ENCODE results near the gene RANBP3.
"Not testable (repeated sequence)": the region's sequence is repeated elsewhere in the genome, so short reads cannot be mapped to it uniquely, and the experiment has no call there.

The RANBP3 gene

DNA sequence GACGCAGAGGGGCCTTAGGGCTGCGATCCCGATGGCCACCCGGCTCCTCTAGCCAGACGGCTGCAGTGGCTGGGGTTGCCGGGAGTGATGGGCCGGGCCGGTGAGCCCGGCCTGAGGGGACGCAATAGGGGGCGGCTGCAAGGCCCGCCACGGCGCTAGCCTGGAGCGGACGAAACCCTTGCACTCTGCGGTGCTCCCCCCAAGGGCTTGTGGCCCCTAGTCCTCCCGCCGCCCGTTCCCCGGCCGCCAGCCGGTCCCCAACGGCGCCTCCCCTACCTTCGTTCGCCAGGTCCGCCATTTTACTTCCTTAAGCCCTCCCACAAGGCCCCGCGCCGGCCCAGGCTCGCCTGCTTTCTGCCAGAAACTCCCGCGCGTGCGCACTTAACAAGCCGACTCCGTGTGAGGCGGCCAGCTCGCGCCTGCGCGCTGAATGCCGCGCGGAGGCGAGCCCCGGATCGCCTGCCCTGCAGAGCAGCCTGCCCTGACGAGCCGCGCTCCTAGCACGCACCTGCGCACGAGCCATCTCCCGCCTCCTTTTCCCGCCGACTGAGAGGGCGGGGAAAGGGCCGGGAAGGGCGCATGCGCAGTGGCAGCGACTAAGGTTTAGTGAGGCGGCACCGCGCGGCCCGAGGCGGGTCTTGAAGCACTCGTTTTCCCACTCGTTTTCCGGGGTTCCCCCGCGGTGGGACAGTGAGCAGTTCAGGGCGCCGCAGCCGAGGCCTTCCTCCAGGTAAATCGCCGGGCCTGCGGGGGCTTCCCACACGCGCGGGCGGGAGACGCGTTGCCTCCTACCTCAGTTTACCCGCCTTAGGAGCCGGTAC is at the start of gene RANBP3:
Gene RANBP3 (minus strand): TSS at position 356 of the 821 bp plus-strand sequence. CDS start 58 bp downstream, at position 298.
- DNase-seq = peak; percentile 98 to 100

- no peak for DNase-seq
These were observed 48.7 kb upstream of the RANBP3 start for GRCh38 chr19:6026390-6027227.

DNA sequence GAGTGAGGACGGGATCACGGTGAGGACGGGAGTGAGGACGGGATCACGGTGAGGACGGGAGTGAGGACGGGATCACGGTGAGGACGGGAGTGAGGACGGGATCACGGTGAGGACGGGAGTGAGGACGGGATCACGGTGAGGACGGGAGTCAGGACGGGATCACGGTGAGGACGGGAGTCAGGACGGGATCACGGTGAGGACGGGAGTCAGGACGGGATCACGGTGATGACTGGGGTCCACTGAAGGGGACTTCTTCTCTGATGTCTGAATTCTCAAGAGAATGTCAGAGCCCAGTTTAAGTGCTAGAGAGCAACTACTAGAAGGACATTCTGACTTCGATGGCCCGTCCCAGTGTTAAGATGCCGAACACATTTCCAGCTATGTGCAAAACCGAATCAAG is 46.8 kb upstream of the RANBP3 start:
- not testable (repeated sequence) for DNase-seq

GRCh38 chr19:6023936-6024335 is 46.0 kb upstream of the RANBP3 start:
- no peak for DNase-seq

DNA sequence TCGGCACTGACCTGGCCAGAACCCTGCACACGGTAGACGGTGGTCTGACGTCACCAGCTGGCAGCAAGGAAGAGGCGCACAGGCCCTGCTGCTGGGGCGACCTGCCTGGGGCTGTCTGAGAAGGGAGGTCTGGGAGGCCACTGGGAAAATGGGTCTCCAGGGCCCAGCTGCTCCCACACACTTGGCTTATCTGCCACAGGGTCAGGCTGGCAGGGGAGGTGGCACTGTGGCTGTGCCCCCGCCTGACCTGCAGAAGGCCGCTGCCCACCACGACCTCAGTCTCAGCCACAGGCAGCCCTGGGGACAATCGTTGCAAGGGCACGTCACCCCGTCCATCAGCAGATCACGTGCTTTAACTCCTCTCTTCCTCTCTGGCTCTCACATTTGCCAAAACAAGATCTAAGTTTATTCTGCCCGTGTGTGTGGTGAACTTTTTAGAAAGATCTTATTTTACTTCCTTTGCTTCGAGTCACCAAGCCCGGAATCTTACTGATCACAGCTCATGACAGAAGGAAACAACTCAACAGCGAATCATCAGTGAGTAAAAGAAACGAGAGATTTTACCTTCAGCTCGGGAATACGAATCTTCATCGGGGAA is 45.2 kb upstream of the RANBP3 start:
- DNase-seq = no peak

DNA sequence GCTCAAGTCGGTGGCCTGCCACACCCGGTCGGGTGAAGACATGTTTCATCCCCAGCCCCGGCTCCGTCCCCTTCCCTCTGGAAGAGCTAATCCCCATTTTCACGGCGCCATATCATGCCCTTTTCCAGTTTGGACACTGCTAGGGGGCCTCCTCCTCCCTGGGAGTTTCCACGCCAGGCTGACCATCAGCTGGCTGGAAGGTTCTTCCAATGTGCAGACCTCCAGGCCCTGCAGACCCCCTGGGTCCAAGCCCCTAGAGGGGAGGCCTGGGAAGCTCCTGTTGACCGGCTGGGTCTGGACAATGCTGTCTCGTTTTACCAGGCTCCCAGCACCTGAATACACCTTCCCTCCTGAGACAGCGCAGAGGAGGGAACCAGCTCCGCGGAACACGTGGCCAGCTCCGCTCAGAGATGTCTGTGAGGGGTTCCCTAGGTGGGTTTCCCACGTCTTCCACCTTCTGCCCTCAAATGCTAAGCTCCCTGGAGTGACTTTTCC is 44.7 kb upstream of the RANBP3 start:
- no peak for DNase-seq

- DNase-seq = peak; percentile 69 to 70
These were observed 44.1 kb upstream of the RANBP3 start for GRCh38 chr19:6021878-6022569.

GRCh38 chr19:6020972-6021805 is 43.2 kb upstream of the RANBP3 start:
- DNase-seq = no peak

GRCh38 chr19:6020166-6020882 is 42.4 kb upstream of the RANBP3 start:
- DNase-seq = no peak

DNA sequence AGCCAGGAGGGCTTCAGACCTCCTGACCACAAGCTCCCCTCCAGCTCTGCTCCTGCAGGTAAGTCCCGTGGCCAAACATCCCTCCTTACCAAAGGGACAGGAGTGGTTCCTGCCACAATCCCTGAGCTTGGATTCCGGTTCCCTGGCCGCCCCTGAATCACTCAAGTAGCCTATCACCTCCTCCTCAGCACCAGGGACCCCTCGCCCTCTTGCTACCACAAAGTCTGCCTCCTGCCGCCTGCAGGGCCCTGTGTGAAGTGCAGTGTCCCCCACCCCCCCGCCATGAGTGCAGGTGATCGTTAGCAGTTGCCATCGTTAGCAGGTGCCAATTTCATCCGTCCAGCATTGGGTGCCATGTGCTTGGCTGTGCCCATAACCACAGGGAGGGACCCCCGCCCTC is 40.8 kb upstream of the RANBP3 start:
- no peak for DNase-seq

DNA sequence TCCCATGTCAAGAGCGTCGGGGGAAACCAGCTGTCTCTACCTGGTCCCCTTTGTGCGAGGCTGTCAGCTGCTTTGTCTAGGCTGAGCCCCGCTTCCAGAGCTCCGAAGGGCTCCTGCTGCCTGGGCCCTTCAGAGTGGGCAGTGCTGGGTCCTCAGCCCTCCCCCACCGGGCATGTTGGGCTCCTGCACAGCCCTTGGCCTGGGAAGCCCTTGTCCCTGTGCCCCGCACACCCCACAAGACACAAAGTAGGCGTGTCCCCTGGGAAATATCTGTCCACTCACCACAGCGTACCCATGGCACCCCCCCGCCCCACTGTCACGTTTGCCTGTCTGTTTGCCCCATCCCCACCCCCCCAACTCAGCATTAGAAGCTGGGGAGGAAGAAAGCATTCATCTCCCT is 39.6 kb upstream of the RANBP3 start:
- DNase-seq = no peak

DNA sequence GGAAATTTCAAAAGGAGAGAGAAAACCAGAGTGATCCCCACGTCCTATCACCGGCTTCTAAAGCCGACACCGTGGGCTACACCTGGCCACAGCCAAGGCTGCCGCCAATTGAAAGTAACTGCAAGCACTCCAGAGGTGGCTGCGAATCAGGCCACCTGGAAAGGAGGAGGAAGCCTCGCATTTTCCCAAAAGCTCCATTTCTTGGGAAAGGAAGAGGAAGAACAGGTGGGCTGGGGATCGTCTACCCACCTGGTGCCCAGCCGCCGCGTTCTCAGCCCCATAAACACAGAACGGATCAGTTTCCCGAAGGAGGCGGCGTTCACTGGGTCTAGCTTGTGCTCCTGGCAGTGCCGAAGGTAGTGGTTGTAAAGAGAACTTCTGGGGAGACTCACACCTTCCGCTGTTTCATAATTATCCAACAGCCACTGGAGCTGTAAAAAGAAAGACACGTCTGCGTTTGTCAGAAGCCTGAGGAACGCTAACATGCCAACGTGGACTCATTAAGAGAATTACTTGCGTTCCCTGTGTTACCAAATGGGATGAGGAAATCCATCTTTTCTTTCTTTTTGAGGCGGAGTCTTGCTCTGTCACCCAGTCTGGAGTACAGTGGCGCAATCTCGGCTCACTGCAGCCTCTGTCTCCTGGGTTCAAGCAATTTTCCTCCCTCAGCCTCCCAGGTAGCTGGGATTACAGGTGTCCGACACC is 38.1 kb upstream of the RANBP3 start:
- DNase-seq = no peak

DNA sequence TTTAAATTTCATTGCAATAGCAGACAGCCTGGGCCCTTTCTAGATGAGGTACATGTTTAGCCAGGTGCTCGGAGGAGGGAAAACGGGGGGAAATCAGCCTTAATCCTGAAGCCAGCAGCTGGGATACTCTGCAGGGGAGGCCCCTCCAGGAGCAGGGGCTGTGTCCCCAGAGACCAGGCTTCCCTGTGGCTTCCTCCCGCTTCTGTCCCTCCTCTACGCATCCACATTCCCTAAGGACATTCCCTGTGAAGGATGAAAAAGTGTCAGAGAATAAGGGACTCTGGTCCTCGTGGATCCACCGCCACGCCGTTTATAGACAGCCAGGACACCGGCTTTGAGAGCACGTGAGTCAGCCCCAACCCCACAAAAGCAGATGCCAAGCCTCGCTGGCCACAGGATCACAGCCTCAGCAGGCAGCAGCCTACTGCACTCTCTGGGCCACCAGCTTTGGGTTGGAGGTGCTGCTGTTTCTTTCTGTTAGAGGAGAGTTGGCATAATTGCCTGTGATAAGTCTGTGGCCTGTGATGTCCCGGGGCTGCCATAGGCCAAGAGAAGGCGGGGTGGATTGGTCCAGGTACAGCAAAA is 36.7 kb upstream of the RANBP3 start:
- DNase-seq = no peak

DNA sequence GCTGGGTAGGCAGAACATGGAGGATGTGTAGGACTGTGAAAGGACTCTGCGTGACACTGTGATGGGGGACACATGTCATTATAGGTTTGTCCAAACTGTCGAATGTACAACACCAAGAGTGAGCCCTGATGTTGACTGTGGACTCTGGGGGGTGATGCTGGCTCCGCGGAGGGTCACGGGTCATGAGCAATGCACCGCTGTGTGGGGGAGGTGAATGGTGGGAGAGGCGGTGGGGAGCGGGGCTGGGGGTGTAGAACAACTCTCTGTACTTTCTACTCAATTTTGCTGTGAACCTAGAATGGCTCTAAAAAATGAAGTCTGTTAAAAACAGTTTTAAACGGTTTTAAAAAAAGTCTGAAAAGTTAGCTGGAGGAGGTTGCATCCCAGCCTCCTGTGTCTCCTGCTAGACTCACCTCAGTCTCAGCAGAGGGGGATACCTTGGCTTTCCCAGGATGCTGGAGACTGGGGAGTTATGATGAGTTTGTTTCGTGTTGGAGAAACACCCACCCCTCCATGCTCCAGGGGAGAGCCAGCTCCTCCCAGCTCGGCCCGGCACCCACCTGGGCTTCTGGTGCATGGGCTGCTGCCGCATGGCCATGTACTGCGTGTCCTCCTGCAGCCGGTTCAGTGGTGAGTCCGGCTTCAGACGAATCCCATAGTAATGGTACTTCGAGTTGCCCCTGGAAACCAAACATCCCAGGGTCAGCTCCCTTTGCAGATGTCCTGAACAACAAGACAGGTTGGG is 34.7 kb upstream of the RANBP3 start:
- DNase-seq = no peak

DNA sequence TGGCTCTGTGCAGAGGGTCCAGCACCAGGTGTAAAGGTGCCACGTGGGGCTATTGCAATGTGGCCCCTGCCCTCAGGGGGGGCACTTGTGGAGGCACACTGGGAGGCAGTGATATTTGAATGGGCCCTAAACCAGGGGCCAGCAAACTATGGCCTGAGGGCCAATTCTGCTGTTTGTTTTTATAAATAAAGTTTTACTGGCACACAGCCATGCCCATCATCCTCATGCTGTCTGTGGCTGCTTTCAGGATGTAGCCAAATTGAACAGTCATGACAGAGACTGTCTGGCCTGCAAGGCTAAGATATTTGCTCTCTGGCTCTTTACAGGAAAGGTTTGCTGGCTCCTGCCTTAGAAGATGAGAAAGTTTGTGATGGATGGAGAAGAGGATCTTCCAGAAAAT is 33.9 kb upstream of the RANBP3 start:
- no peak for DNase-seq

DNA sequence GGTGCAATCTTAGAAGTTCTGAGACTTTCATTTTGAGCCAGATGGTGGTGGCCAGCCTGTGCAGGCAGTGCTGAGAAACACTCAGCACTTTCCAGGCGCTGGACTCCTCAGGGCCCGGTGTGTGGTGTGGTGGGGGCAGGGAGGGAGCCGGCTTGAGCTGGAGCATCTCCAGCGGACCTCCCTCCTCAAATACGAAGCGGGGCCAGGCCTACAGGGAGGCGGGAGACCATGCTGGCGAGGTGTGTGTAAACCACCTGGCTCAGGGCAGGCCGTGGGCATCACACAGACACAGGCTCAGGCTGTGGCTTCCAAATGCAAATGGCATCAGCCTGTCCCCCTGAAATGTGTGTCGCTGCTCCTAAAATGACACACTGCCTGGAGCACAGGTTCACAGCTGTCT is 33.3 kb upstream of the RANBP3 start:
- no peak for DNase-seq

DNA sequence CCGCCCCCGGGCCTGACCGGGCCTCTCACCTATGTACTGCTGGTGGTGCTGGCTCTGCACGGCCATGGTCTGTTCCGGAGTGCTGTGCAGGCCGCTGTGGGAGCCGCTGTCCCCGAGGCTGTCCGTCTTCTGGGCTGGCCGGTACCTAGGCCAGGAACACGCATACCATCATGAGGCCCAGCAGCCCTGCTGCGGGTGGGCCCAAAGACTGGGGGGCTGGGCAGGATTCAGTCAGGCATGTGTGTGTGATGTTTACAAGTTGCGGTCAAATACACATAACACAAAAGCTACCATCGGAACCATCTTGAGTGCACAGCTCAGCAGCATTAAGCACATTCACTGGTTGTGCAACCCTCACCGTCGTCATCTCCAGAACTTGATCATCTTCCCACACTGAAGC is 32.2 kb upstream of the RANBP3 start:
- DNase-seq = no peak

GRCh38 chr19:6007866-6008265 is 29.9 kb upstream of the RANBP3 start:
- DNase-seq = no peak

- DNase-seq = no peak
These were observed 29.0 kb upstream of the RANBP3 start for GRCh38 chr19:6006896-6007295.

Data from stimulated activated CD4-positive, alpha-beta T cell treated with anti-CD3 and anti-CD28 coated beads, Interleukin-4, amount 100 ng/mL, for 4 hours (primary cell).